Fibroblast of skin of left biceps (primary cell): ENCODE results near the gene TOR1B.
"Not testable (repeated sequence)": the region's sequence is repeated elsewhere in the genome, so short reads cannot be mapped to it uniquely, and the experiment has no call there.

Experiments
- DNase-seq, 2 experiments: peaks; one replicate each; pipeline ENCODE4 v3.0.0-alpha.2; 2013; ENCODE audit warnings: low read depth in 2 of 2

The TOR1B gene

DNA sequence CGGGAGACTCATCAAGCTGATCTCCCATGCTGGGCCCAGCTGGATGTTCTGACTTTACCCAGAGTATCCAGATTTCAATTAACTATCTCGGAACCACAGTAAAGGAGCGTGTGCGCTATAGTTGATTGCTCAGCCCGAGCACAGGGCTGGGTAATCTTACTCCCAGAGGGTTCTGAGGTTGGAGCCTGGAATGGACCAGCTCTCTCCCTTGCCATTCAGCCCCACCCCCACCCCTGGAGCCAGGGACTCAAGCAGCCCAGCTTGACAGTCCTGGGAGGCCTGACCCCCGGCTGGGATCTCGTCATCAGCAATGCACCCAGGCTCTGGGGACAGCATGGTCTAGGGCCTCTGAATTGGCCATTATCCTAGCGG, 26.4 kb upstream of the TOR1B start:
- DNase-seq, result peak in 1 of 2 experiments; percentile 9

DNA sequence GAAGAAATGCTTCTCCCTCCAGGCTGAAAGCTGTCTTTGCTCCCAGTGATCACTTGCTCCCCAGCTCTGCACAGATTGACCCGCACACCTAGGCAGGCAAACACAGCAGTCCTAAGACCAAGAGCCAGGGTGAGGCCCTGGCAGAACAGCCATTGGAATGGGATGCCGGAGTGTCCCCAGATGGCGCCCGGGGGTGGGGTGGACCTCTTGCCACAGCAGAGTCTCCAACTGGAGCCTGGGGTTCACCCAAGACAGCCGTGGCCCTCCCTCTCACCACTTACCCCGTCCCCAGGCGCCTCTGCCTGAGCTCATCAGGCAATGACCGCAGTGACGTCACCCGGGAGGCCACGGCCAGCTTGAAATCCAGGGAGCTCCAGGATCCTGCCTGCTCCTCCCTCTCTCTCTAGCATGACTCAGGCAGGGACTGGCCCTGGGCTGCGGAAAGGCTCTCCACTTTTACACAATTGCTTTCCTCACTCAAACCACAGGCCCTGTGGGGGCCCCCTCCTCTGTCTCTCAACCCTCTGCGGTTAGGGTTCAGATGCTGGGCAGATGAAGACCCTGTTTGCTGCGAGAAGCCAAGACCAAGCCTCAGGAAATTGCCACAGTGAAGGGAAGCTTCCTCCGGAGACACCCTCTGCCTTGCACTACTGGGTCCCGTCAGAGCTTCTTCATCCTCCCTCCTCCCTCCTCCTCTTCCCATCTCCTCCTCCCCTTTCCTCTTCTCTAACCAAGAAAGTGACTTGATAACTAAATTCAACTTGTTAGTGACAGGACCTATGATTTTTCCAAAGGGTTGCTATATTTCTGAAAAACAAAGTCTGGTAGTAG, 25.8 kb upstream of the TOR1B start:
- DNase-seq, result peak; percentile 98 to 99

DNA sequence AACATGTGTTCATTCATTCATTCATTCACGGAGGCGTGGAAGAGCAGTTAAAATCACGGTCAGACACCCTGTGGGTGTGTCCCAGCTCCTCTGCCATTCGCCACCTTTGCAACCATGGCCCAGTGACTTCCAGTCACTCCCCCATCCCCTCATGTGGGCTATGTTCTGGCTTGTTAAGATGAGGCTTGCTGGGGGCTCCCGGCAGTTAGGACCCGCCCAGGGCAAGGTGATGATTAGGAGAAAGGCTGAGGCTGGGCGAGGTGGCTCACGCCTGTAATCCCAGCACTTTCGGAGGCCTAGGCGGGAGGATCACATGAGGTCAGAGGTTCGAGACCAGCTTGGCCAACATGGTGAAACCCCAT, 25.2 kb upstream of the TOR1B start:
- DNase-seq, result no peak

DNA sequence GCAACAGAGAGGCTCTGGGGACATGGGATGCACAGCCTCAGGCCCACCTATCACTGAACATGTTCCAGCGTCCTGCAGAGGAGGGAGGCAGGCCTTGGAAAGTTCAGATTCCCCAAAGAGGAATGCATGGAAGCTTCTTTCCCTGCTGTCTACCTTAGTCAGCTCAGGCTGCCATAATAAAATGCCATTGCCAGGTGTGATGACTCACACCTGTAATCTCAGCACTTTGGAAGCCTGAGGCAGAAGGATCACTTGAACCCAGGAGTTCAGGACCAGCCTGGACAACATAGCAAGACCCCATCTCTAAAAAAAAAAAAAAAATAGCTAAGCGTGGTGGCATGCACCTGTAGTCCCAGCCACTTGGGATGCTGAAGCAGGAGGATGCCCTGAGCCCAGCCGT, 24.5 kb upstream of the TOR1B start:
- DNase-seq, result no peak

DNA sequence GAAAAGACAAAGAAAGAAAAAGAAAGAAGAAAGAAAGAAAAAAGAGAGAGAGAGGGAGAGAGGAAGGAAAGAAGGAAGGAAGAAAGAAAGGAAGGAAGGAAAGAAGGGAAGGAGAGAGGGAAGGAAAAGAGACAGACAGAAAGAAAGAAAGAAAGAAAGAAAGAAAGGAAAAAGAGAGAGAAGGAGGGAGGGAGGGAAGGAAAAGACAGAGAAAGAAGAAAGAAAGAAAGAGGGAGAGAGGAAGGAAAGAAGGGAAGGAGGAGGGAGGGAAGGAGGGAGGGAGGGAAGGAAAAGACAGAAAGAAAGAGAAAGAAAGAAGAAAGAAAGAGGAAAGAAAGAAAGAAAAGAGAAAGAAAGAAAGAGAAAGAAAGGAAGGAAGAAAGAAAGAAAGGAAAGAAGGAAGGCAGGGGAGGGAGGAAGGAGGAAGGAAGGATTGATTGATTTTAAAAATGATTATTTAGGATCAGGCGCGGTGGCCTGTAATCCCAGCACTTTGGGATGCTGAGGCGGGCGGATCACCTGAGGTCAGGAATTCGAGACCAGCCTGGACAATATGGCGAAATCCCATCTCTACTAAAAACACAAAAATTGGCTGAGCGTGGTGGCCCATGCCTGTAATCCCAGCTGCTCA, 23.3 kb upstream of the TOR1B start:
- no peak for DNase-seq

DNA sequence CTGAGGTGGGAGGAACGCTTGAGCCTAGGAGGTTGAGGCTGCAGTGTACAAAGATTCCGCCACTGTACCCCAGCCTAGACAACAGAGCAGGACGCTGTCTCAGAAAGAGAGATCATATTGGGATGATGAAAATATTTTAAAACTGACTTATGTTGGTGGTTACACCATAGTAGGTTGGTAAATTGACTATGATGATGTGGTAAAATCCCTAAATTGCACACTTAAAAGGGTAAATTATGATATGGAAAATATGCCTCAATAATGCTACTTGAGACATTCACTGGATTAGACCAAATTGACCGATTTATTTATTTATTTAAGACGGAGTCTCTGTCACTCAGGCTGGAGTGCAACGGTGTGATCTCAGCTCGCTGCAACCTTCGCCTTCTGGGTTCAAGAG, 21.9 kb upstream of the TOR1B start:
- no peak for DNase-seq

DNA sequence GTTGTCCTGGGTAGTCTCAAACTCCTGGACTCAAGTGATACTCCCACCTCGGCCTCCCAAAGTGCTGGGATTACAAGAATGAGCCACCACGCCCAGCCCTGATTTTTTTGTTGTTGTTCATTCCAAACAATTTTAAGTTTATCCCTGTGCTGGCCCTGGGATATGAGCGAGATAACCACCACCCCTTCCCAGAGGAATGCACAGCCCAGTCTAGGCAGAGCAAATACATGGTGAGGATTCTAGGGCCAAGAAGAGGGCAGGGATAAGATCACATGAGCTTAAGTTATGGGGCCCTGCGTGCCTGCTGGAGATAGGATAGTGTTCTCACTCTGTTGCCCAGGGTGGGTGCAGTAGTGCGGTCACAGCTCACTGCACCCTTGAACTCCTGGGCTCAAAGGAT, 21.0 kb upstream of the TOR1B start:
- DNase-seq, result no peak

DNA sequence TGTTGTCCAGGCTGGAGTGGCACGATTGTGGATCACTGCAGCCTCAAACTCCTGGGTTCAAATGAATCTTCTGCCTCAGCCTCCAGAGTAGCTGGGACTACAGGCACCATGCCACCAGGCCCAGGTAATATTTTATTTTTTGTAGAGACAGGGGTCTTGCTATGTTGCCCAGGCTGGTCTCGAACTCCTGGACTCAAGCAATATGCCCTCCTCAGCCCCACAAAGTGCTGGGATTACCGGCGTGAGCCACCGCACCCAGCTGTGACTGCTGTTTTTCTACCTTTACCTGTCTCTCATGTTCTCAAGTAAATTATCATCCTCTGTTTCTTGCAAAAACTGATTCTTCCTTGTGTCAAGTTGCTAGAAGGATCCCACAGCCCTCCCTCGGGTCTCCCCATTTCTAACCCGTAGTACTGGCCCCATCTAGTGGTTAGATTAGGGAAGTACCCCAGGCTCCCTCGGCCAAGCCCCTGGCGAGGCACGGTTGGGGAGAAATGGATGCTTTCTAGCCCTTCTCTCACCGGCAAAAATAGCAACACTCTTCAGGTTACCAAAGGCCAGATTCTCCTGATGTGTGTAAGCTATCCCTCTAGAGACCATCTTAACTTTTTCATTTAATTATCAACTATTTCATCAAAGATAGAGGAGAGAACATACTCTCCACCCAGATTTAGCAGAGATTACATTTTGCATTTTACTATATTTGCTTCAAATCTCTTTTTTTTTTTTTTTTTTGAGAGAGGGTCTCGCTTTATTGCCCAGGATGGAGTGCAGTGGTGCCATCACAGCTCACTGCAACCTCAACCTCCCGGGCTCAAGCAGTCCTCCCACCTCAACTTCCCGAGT, 19.2 kb upstream of the TOR1B start:
- peak in 1 of 2 experiments; percentile 32 for DNase-seq

DNA sequence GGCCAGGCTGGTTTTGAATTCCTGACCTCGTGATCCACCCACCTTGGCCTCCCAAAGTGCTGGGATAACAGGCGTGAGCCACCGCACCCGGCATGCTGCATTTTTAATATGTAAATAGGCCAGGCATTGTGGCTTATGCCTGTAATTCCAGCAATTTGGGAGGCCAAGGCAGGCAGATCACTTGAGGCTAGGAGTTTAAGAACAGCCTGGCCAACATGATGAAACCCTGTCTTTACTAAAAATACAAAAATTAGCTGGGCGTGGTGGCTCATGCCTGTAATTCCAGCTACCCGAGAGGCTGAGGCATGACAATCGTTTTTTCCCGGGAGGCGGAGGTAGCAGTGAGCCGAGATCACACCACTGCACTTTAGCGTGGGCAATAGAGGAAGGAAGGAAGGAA, 18.0 kb upstream of the TOR1B start:
- DNase-seq, result not testable (repeated sequence)

DNA sequence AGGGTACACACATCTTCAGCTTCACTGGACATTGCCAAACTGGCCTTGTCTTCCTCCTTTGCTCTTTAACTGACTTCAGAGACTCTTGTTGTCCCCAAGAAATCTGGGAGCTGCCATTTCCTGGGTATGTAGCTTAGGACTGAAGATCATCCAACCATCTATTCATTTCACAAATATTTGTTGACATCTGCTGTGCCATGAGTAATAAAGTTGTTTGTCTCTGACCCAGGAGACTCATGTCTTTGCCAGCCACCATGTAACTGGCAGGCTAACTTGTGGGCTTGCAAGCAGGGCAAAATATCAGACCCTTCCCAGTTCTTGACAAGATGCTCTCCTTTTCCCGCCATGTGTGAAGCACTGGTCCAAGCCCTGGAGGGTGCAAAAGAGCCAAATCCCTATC, 17.1 kb upstream of the TOR1B start:
- no peak for DNase-seq

DNA sequence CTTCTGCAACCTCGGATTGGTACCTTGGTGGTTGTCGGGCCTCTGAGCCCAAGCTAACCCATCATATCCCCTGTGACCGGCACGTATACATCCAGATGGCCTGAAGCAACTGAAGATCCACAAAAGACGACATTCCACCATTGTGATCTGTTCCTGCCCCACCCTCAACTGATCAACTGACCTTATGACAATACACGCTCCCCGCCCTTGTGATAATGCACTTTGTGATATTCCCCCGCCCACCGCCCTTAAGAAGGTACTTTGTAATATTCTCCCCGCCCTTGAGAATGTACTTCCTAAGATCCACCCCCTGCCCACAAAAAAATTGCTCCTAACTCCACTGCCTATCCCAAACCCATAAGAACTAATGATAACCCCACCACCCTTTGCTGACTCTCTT, 16.5 kb upstream of the TOR1B start:
- no peak for DNase-seq

DNA sequence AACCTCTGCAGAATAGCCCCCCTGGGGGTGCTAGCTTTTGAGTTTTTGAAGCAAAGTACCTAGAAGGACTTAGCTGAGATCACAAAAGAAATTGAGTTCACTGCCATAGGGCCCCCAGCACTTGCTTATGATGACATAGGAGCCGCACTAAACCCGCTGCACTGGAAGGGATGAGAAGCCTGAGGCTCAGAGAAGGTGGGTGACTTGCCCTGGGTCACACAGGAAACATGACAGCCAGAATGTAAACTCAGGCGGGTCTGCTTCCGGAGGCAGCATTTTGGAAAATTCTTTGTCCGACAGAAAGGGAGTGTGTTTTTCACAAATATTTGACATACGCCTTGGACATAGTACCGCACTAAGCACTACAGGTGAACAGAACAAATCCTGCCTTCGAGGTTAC, 8.4 kb upstream of the TOR1B start:
- DNase-seq, result no peak

DNA sequence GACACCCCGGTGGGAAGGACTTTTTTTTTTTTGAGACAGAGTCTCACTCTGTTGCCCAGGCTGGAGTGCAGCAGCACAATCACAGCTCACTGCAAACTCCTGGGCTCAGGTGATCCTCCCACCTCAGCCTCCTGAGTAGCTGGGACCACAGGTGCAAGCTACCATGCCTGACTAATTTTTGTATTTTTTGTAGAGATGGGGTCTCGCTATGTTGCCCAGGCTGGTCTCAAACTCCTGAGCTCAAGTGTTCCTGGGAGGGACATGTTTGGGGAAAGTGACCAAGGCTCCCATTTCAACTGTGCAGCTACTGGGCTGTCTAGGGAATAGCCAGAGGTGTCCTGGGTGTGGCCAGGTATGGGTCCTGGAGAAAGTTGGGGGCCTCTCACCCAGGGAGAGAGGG, 7.0 kb upstream of the TOR1B start:
- not testable (repeated sequence) for DNase-seq

DNA sequence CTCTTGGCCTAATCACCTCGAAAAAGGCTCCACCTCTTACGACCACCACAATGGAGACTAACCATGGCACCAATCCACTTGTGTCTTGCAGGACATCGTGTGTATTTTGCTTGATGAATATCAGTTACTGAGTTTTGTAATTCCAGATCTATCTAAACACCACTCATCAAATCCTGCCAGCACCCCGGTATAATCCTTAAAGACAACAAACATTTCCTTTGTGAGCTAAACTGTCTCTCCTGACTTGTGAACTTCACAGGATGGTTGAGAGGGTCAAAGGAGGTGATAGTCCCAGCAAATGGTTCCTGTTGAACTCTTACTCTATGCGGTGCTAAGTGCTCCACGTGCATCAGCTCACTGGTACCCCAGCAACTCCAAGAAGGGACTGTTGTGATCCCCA, 4.0 kb upstream of the TOR1B start:
- DNase-seq, result no peak

DNA sequence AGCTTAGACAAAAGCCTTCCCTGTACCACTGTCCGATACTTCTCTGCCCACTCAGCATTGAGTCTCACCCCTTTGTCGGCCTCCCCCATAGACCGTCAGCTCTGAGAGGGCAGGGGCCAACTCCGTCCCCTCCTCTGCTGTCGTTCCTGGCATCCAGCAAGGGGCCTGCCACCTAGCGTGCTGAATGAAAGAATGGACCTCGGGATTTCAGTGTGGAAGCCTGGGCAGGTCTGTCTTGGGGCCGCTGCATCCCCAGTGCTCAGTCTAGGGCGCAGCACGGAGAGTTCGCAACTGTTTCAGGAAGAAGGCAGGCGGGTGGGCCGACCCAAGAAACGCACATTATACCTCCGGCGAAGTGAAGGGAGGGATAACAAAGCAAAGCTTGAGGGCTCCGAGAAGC, 1.5 kb upstream of the TOR1B start:
- DNase-seq, result no peak

DNA sequence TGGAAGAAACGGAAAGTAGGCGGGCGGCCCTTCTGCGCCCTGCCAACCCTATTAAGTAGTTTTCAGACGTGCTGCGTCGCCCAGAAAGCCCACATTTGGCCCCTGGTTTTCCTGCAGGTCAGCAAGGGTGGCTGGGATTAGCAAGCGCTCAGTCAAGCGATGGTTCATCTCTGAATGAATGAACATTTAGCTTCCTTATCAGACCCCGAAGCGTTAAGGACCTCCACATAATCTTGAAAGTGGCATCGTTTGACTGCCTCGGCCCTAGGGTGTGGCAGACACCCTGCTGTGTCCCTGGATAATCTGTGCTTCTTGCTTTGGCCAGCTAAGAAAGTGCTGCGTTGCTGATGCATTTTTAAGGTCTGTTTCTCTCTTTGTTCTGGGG, 684 bp downstream of the TOR1B start:
- DNase-seq, result no peak

DNA sequence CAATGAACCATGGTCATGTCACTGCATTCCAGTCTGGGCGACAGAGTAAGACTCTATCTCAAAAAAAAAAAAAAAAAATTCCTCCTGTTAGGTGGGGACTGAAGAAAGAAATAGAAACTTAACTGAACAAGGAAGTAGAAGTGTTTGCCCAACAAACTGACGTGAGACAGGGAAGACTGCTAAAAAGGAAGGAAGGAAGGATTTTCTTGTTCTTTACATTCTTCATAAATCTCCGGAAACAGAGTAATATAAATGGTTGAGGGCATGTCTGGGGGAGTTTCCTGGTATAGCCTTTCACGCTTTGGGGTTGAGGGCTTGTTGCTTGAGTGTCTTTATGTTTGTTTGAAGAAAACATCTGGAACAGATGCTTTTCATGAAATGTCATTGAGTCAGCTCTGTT, 3.1 kb downstream of the TOR1B start:
- no peak for DNase-seq

DNA sequence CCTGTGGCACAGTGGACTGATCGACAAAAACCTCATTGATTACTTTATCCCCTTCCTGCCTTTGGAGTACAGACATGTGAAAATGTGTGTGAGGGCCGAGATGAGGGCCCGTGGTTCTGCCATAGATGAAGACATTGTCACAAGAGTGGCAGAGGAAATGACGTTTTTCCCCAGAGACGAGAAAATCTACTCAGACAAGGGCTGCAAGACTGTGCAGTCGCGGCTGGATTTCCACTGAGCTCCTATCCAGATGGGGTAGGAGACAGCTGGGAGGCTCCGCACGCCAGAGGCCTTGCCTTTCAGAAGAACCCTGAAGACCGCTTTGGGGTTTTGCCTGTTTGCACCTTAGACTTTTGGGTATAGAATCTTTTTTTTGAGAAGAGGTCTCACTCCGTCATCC, 6.4 kb downstream of the TOR1B start:
- DNase-seq, result no peak

DNA sequence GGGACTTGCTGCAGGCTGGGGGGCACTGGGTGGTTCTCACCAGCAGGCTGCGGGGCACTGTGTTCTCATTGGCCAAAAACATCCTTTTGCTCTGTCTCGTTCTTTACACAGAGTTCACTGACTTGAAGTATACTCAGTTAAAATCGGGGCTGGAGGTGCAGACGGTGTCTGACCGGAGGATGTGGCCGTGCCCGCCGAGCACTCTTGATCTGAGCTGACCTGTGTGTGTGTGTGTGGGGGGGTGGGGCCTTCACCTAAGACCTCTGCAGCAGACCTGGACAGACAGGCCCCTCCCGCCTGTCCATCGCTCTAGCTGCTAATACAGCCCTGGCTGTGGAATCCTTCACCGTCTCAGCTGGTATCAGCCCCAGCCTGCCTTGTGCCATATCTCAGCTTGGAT, 7.1 kb downstream of the TOR1B start:
- no peak for DNase-seq

DNA sequence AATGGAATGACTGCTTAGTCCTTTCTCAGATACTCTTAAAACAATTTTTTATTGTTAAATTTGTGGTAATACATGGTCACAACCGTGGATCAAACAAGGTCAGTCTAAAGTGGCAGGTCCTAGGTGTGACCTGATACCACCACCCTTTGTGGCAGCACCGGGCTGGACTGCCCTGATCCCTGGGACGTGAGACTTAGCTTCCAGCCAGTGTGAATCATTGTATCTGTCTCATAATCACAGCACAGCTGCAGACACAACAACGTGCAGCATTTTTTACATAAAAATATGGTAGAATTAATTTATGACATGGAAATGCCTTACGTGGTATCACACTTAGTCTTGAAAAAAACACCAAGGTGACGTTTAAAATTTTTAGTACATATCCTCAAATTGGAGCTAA, 7.8 kb downstream of the TOR1B start:
- no peak for DNase-seq

DNA sequence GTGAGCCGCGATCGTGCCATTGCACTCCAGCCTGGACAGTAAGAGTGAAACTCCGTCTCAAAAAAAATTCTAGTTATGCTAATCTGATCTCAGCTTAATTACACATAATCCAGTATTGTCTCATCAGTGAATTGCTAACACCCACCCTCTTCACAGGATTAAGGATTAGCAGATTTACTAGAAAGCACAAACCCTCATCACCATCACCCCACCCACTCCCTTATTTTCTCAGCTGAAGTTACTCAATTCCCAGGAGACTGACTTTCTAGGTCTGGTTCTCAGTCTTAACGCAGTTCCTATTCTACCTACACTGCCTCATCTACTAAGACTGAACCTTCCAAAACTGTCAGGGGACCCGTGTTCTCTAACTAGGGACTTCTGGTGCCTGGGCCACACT, 9.0 kb downstream of the TOR1B start:
- DNase-seq, result no peak

DNA sequence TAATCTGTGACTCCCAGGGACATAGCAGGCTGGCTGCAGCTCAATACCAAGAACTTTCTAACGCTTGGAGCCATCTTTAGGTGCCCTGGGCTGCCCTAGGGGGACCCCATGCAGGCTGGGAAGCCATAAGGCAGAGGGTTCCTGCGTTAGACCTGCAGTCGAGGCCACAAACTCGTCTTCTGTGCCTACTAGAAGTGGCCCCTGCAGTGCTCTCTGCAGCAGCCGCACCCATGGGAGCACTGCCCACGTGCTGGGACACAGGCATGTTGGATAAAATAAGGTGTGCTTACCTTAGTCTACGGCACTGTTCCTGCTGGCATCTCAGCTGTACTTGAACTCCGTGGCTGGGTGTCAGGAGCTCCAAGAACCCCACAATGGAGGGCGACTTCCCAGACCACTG, 9.4 kb downstream of the TOR1B start:
- no peak for DNase-seq

DNA sequence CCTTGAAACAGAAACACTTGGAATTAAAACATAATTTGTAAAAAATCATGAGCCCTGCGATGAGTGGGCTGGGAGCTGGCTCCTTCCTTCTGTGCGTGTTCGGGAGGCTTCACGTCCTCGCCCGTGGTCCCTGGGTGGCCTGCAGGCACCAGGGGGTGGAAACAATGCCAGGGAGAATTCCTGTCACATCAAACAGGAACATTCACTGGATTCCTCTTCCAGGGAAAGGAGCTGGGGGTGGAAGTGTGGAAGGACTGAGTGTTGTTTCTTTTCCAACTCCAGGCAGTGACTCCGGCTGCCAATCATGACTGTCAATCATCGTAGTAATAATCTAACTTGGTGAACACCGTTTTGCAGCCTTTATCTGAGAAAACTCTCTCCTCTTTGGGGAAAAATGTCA, 10.7 kb downstream of the TOR1B start:
- no peak for DNase-seq
